Lung (tissue), 12 donors: ENCODE data around the gene COBL. TPM values are rescaled to one million over a fixed set of nuclear protein-coding genes. Genes with fewer than 3 reads are reported as not detected.

ENCODE experiments used
- ATAC-seq: fragments of 200-7000 bp; cut with Tn5 transposase; one replicate; pipeline ENCODE4 v1.9.1; 2020; ENCODE audit warnings: moderate number of reproducible peaks; ENCODE audit not compliant: insufficient read depth, low FRiP score
- DNase-seq, 3 donors: peaks; one replicate each; pipeline ENCODE4 v3.0.0-alpha.2; 2013 to 2017
- H3K27ac ChIP-seq, 2 donors: one replicate each; pipeline ENCODE4 v1.5.1; 2013; ENCODE audit warnings: mild to moderate bottlenecking in 2 of 2, moderate library complexity in 2 of 2, control low read depth in 1 of 2, inconsistent platforms in 1 of 2, low read depth in 1 of 2, low read length in 1 of 2
- H3K27me3 ChIP-seq, 3 donors: one replicate each; pipeline ENCODE4 v1.5.1; 2013; ENCODE audit warnings: low read length in 2 of 3; ENCODE audit not compliant: control insufficient read depth in 3 of 3, insufficient read depth in 3 of 3
- H3K36me3 ChIP-seq, 4 donors: one replicate each; pipeline ENCODE4 v1.5.1; 2013; ENCODE audit warnings: low read length in 4 of 4, mild to moderate bottlenecking in 1 of 4, moderate library complexity in 1 of 4; ENCODE audit not compliant: control insufficient read depth in 4 of 4, insufficient read depth in 4 of 4
- H3K4me1 ChIP-seq, 5 donors: one replicate each; pipeline ENCODE4 v1.5.1; 2013; ENCODE audit warnings: low read length in 5 of 5, mild to moderate bottlenecking in 2 of 5, moderate library complexity in 1 of 5; ENCODE audit not compliant: control insufficient read depth in 5 of 5, insufficient read depth in 5 of 5
- H3K4me3 ChIP-seq: one replicate; pipeline ENCODE4 v1.5.1; 2013; ENCODE audit warnings: mild to moderate bottlenecking, control low read depth, moderate library complexity
- H3K9ac ChIP-seq, 2 donors: one replicate each; pipeline ENCODE4 v1.5.1; 2013; ENCODE audit warnings: low read length in 2 of 2, control low read depth in 1 of 2; ENCODE audit not compliant: insufficient read depth in 1 of 2
- H3K9me3 ChIP-seq, 4 donors: one replicate each; pipeline ENCODE4 v1.5.1; 2013; ENCODE audit warnings: low read length in 3 of 4, mild to moderate bottlenecking in 1 of 4, moderate library complexity in 1 of 4; ENCODE audit not compliant: control insufficient read depth in 4 of 4, insufficient read depth in 3 of 4
- CTCF ChIP-seq: IDR thresholded peaks from 2 replicates; pipeline ENCODE4 v1.5.1; 2012; ENCODE audit warnings: mild to moderate bottlenecking; ENCODE audit errors: control extremely low read depth, extremely low read depth
- WGBS, 2 donors: extraction: QIAGEN DNeasy Blood & Tissue Kit; methylation state at CpG; one replicate each; pipeline ENCODE4 v1.1.7; 2013; 5-methylcytosine and 5-hydroxymethylcytosine counted together
- polyA plus RNA-seq, 2 donors: library from polyadenylated mRNA; stranded (reverse); fragments of 200-250 nt; gene quantifications; one replicate each; pipeline ENCODE4 v1.2.1, GENCODE V29; 2013
- total RNA-seq, 2 donors: library from RNA; depleted of rRNA in 1 of 2; stranded (reverse); fragments of >200 nt in 1 of 2; gene quantifications; one replicate each; pipeline ENCODE4 v1.2.1, GENCODE V29; 2014 to 2021
- donor health status: control.
- donor health status: control.
- donor health status: Bipolar disorder and iron deficiency.
- donor health status: healthy.
- donor health status: DM: yes; HTN: yes; CAD: no.

COBL gene
- total and polyA plus RNA-seq, 4 donors, result 6.3 to 38.1 (median 15.0) TPM

- no peaks in the 10 kb centered on the region for H3K4me1 ChIP-seq
- no peaks in the 10 kb centered on the region for H3K36me3 ChIP-seq
- H3K27ac ChIP-seq, result no peak overlapping the region
- H3K4me3 ChIP-seq, result no peak overlapping the region
- no peak for TF ChIP-seq CTCF
- H3K9me3 ChIP-seq, result peaks cover 0 to 2% (median 0%) of the 10 kb centered on the region in 4 donors
- DNase-seq (no peak), ATAC-seq (no peak)
- WGBS, 2 donors, result 66 to 92% methylated on average over 3 of the region's 3 CpGs
- H3K27me3 ChIP-seq, result no peaks in the 10 kb centered on the region
- H3K9ac ChIP-seq, result no peak overlapping the region
These were observed 309.9 kb downstream of the COBL start for GRCh38 chr7:51006483-51007235.

GRCh38 chr7:51005074-51005473 lies 311.5 kb downstream of the COBL start:
- H3K9ac ChIP-seq, result no peak overlapping the region
- no peaks in the 10 kb centered on the region for H3K4me1 ChIP-seq
- H3K27ac ChIP-seq, result no peak overlapping the region
- 92 to 93% methylated on average over 2 of the region's 2 CpGs for WGBS, 2 donors
- DNase-seq (no peak), ATAC-seq (no peak)
- no peak overlapping the region for H3K4me3 ChIP-seq
- no peaks in the 10 kb centered on the region for H3K36me3 ChIP-seq
- TF ChIP-seq CTCF, result no peak
- H3K9me3 ChIP-seq, result peaks cover 0 to 2% (median 0%) of the 10 kb centered on the region in 4 donors
- no peaks in the 10 kb centered on the region for H3K27me3 ChIP-seq

GRCh38 chr7:51000956-51001355 lies 315.7 kb downstream of the COBL start:
- no peaks in the 10 kb centered on the region for H3K4me1 ChIP-seq
- H3K9ac ChIP-seq, result no peak overlapping the region

More at GRCh38 chr7:51000956-51001355, 315.7 kb downstream of the COBL start:
- no peak overlapping the region for H3K27ac ChIP-seq
- no peak for DNase-seq
- 61 to 63% methylated on average over 3 of the region's 3 CpGs for WGBS, 2 donors
- no peaks in the 10 kb centered on the region for H3K36me3 ChIP-seq
- no peak for ATAC-seq
- TF ChIP-seq CTCF, result no peak
- no peaks in the 10 kb centered on the region for H3K27me3 ChIP-seq
- peaks cover 0 to 2% (median 0%) of the 10 kb centered on the region in 4 donors for H3K9me3 ChIP-seq
- H3K4me3 ChIP-seq, result no peak overlapping the region
